ENCODE data around the gene MYO19.

MYO19 gene

GRCh38 chr17:36532435-36532975 lies 2.2 kb downstream of the MYO19 start:
- no peak for TF ChIP-seq CTCF (IDR thresholded peaks at IDR 0.05; ENCODE audit: insufficient read depth, low read depth, low read length, missing control alignments)
- no peak overlapping the region for H3K4me3 ChIP-seq (ENCODE audit: low read length)

GRCh38 chr17:36529121-36529520 lies 5.5 kb downstream of the MYO19 start:
- no peak for TF ChIP-seq CTCF (IDR thresholded peaks at IDR 0.05; ENCODE audit: insufficient read depth, low read depth, low read length, missing control alignments)
- H3K4me3 ChIP-seq (ENCODE audit: low read length), result no peak overlapping the region
- peak; percentile 80 for DNase-seq (ENCODE audit: low read depth)

More at GRCh38 chr17:36532435-36532975, 2.2 kb downstream of the MYO19 start:
- DNase-seq (ENCODE audit: low read depth), result peak; percentile 80

GRCh38 chr17:36527621-36528250 lies 6.9 kb downstream of the MYO19 start:
- TF ChIP-seq CTCF (IDR thresholded peaks at IDR 0.05; ENCODE audit: insufficient read depth, low read depth, low read length, missing control alignments), result no peak
- H3K4me3 ChIP-seq (ENCODE audit: low read length), result no peak overlapping the region
- no peak for DNase-seq (ENCODE audit: low read depth)

- H3K4me3 ChIP-seq (ENCODE audit: low read length), result no peak overlapping the region
- TF ChIP-seq CTCF (IDR thresholded peaks at IDR 0.05; ENCODE audit: insufficient read depth, low read depth, low read length, missing control alignments), result no peak
- DNase-seq (ENCODE audit: low read depth), result no peak
Observed at GRCh38 chr17:36525888-36526287, 8.8 kb downstream of the MYO19 start.

- TF ChIP-seq CTCF (IDR thresholded peaks at IDR 0.05; ENCODE audit: insufficient read depth, low read depth, low read length, missing control alignments), result no peak
- peak; percentile 44 for DNase-seq (ENCODE audit: low read depth)
- H3K4me3 ChIP-seq (ENCODE audit: low read length), result no peak overlapping the region
Observed at GRCh38 chr17:36525113-36525512, 9.6 kb downstream of the MYO19 start.

- DNase-seq (ENCODE audit: low read depth), result peak; percentile 82
- TF ChIP-seq CTCF (IDR thresholded peaks at IDR 0.05; ENCODE audit: insufficient read depth, low read depth, low read length, missing control alignments), result no peak
- H3K4me3 ChIP-seq (ENCODE audit: low read length), result no peak overlapping the region
Observed at GRCh38 chr17:36524428-36524876, 10.2 kb downstream of the MYO19 start.

- TF ChIP-seq CTCF (IDR thresholded peaks at IDR 0.05; ENCODE audit: insufficient read depth, low read depth, low read length, missing control alignments), result no peak
Observed at GRCh38 chr17:36523113-36523512, 11.6 kb downstream of the MYO19 start.

More at GRCh38 chr17:36523113-36523512, 11.6 kb downstream of the MYO19 start:
- no peak overlapping the region for H3K4me3 ChIP-seq (ENCODE audit: low read length)
- no peak for DNase-seq (ENCODE audit: low read depth)

All from epithelial cell of esophagus (primary cell).